SU-DHL-6 (cell line): Measurements from ENCODE around the gene COL5A1.
A peak's percentile ranks its signal among the peaks of the same experiment; 100 is the strongest.

ENCODE experiments used
- H2AFZ ChIP-seq: fragments of 200-600 bp; sonication (generic); 2 replicates; pipeline ENCODE4 v1.6.1; 2014; ENCODE audit warnings: low read depth, mild to moderate bottlenecking, moderate library complexity, mixed read lengths, antibody characterized with exemption, low read length; ENCODE audit not compliant: severe bottlenecking
- H3F3A ChIP-seq: fragments of 200-600 bp; shearing (Covaris generic); 2 replicates; pipeline ENCODE4 v1.6.0; 2016; ENCODE audit warnings: antibody characterized with exemption, mild to moderate bottlenecking; ENCODE audit not compliant: insufficient read depth
- H3K27ac ChIP-seq: fragments of 200-600 bp; sonication (generic); 2 replicates; pipeline ENCODE4 v1.5.1; 2016; ENCODE audit warnings: low read depth, mild to moderate bottlenecking, low read length, moderate library complexity, mixed read lengths
- H3K27me3 ChIP-seq: fragments of 200-600 bp; sonication (generic), shearing (Covaris generic); 2 replicates; pipeline ENCODE4 v1.6.0; 2014; ENCODE audit warnings: mild to moderate bottlenecking, low read length
- H3K36me3 ChIP-seq: fragments of 200-600 bp; sonication (generic); 2 replicates; pipeline ENCODE4 v1.6.1; 2014; ENCODE audit warnings: mild to moderate bottlenecking, low read length, mixed read lengths
- H3K4me2 ChIP-seq: fragments of 300-600, 200-600 bp; shearing (Covaris generic), sonication (generic); 2 replicates; pipeline ENCODE4 v1.6.0; 2014; ENCODE audit warnings: low read length, low read depth, mild to moderate bottlenecking; ENCODE audit not compliant: poor library complexity, severe bottlenecking
- H3K4me3 ChIP-seq: fragments of 200-600 bp; sonication (generic); 2 replicates; pipeline ENCODE4 v1.5.1; 2014; ENCODE audit warnings: antibody characterized with exemption, low read length, mild to moderate bottlenecking, mixed read lengths; ENCODE audit not compliant: insufficient read depth, poor library complexity, severe bottlenecking
- H3K79me2 ChIP-seq: fragments of 200-600 bp; sonication (generic); 2 replicates; pipeline ENCODE4 v1.6.1; 2014; ENCODE audit warnings: mild to moderate bottlenecking, low read length, moderate library complexity; ENCODE audit not compliant: insufficient read depth
- H3K9ac ChIP-seq: fragments of 200-600 bp; sonication (generic); 2 replicates; pipeline ENCODE4 v1.7.0; 2014; ENCODE audit warnings: mild to moderate bottlenecking, low read length
- H3K9me2 ChIP-seq: fragments of 200-600 bp; sonication (generic); replicated peaks from 2 replicates; pipeline ENCODE4 v1.6.1; 2014; ENCODE audit warnings: low read length; ENCODE audit not compliant: insufficient read depth
- H3K9me3 ChIP-seq: fragments of 200-600 bp; sonication (generic); 2 replicates; pipeline ENCODE4 v1.6.1; 2014; ENCODE audit warnings: low read length, mixed read lengths; ENCODE audit not compliant: insufficient read depth
- H4K20me1 ChIP-seq: fragments of 200-600 bp; sonication (generic); 2 replicates; pipeline ENCODE4 v1.6.1; 2014; ENCODE audit warnings: low read depth, mild to moderate bottlenecking, antibody characterized with exemption, low read length, moderate library complexity, mixed read lengths
- EZH2phosphoT487 ChIP-seq: fragments of 200-600 bp; sonication (generic), shearing (Covaris generic); conservative IDR thresholded peaks from 2 replicates; pipeline ENCODE4 v1.6.1; 2018; ENCODE audit warnings: mild to moderate bottlenecking, antibody characterized with exemption, low read length, moderate library complexity, mixed read lengths
- TF ChIP-seq, protein P1 (sequence below): fragments of 200-600 bp; sonication (generic); IDR thresholded peaks from one replicate; pipeline ENCODE4 v1.5.1; 2017; ENCODE audit warnings: antibody characterized with exemption, mild to moderate bottlenecking, low read length, moderate library complexity; ENCODE audit not compliant: insufficient read depth, poor library complexity, severe bottlenecking

Gene COL5A1

DNA sequence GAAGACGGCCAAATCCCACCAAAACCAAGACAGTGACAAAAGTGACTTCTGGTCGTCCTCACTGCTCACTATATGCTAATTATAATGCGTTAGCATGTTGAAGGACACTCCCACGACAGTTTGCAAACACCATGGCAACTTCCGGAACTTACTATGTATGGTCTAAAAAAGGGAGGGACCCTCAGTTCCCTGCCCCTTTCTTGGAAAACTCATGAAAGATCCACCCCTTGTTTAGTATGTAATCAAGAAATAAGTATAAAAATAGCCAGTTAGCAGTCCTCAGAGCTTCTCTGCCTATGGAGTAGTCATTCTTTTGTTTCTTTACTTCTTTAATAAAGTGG is 248.5 kb downstream of the COL5A1 start:
- TF ChIP-seq, protein P1, sequence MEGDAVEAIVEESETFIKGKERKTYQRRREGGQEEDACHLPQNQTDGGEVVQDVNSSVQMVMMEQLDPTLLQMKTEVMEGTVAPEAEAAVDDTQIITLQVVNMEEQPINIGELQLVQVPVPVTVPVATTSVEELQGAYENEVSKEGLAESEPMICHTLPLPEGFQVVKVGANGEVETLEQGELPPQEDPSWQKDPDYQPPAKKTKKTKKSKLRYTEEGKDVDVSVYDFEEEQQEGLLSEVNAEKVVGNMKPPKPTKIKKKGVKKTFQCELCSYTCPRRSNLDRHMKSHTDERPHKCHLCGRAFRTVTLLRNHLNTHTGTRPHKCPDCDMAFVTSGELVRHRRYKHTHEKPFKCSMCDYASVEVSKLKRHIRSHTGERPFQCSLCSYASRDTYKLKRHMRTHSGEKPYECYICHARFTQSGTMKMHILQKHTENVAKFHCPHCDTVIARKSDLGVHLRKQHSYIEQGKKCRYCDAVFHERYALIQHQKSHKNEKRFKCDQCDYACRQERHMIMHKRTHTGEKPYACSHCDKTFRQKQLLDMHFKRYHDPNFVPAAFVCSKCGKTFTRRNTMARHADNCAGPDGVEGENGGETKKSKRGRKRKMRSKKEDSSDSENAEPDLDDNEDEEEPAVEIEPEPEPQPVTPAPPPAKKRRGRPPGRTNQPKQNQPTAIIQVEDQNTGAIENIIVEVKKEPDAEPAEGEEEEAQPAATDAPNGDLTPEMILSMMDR, result no peak
- no peak for TF ChIP-seq EZH2phosphoT487
- no peak overlapping the region for H2AFZ ChIP-seq
- no peaks in the 10 kb centered on the region for H3K9me2 ChIP-seq
- no peaks in the 10 kb centered on the region for H3K79me2 ChIP-seq
- peak overlapping the region; percentile 92 for H3K27ac ChIP-seq
- H3K4me3 ChIP-seq, result no peak overlapping the region
- no peaks in the 10 kb centered on the region for H3K9me3 ChIP-seq
- peaks cover 12% of the 10 kb centered on the region for H3F3A ChIP-seq
- no peaks in the 10 kb centered on the region for H3K27me3 ChIP-seq
- H3K4me2 ChIP-seq, result peak overlapping the region; percentile 6
- no peaks in the 10 kb centered on the region for H3K36me3 ChIP-seq
- H4K20me1 ChIP-seq, result no peaks in the 10 kb centered on the region
- no peak overlapping the region for H3K9ac ChIP-seq

DNA sequence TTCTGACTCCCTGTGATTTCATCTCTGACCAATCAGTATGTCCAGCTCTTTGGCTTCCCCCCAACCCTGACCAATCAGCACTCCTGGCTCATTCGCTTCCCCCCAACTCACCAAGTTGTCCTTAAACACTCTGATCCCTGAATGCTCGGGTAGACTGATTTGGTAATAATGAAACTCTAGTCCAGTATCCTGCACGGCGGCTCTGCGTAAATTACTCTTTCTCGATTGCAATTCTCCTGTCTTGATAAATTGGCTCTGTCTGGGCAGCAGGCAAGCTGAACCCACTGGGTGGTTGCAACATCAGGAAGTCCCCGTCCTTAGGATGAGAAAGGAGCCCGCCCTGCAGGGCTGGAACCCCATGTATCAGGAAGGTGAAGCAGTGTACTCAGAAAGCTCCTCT is 249.4 kb downstream of the COL5A1 start:
- Histone ChIP-seq H3K4me3 (no peak overlapping the region), H3K9me3 (no peaks in the 10 kb centered on the region), H3F3A (peaks cover 12% of the 10 kb centered on the region), H4K20me1 (no peaks in the 10 kb centered on the region), H3K9me2 (no peaks in the 10 kb centered on the region), H3K9ac (no peak overlapping the region), H3K79me2 (no peaks in the 10 kb centered on the region), H3K4me2 (no peak overlapping the region), H2AFZ (no peak overlapping the region), H3K36me3 (no peaks in the 10 kb centered on the region), H3K27ac (no peak overlapping the region), H3K27me3 (no peaks in the 10 kb centered on the region)
- TF ChIP-seq EZH2phosphoT487, result no peak
- TF ChIP-seq, protein P1, result no peak

DNA sequence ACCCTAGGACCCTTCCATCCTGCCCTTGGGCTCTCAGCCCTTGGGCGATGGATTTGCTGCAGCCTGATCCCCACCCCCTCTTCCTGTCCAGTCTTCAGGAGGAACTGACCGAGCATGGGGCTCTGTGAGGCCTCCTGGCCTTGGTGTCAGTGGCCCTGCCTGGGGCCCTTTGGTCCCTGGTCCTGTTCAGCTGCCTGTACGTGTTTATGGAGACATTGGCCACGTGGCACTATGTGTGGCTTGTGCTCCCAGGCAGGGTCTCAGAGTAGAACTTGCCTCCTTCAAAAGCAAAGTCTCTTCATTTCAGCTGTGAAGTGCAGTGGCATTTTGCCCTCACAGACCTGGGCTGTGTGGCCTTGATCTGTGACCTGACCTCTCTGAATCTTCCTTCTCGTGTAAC is 250.1 kb downstream of the COL5A1 start:
- no peak overlapping the region for H3K4me2 ChIP-seq
- no peak overlapping the region for H3K4me3 ChIP-seq
- H3K79me2 ChIP-seq, result no peaks in the 10 kb centered on the region
- H3K27ac ChIP-seq, result no peak overlapping the region
- H3K9me2 ChIP-seq, result no peaks in the 10 kb centered on the region
- no peak overlapping the region for H3K9ac ChIP-seq
- H3F3A ChIP-seq, result peaks cover 12% of the 10 kb centered on the region
- no peaks in the 10 kb centered on the region for H3K27me3 ChIP-seq
- TF ChIP-seq, protein P1, result no peak
- TF ChIP-seq EZH2phosphoT487, result no peak
- H3K36me3 ChIP-seq, result no peaks in the 10 kb centered on the region
- no peaks in the 10 kb centered on the region for H3K9me3 ChIP-seq
- no peak overlapping the region for H2AFZ ChIP-seq
- H4K20me1 ChIP-seq, result no peaks in the 10 kb centered on the region

DNA sequence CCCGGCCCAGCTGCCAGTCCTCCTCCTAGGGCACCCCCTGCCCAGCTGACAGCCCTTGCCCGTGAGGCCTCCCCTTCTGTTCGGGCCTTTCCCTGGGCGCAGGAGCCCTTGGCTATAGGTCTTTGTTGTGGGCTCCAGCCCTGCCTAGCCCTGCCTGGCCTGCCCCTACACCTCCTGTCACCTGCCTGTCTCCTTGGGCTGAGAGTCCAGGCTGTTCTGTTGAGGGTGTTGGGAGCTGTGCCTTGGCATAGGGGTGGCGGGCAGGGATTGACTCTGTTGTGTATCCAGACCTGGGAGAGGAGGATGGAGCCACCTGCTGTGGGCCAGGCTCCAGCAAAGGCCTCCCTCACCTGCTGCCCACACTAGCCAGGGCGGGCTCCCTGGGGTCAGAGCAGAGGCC is 250.6 kb downstream of the COL5A1 start:
- no peaks in the 10 kb centered on the region for H3K27me3 ChIP-seq
- no peak overlapping the region for H3K9ac ChIP-seq
- H3K9me2 ChIP-seq, result no peaks in the 10 kb centered on the region
- no peak overlapping the region for H2AFZ ChIP-seq
- TF ChIP-seq, protein P1, result no peak
- TF ChIP-seq EZH2phosphoT487, result no peak
- H3K4me3 ChIP-seq, result no peak overlapping the region
- no peaks in the 10 kb centered on the region for H3K79me2 ChIP-seq
- no peaks in the 10 kb centered on the region for H4K20me1 ChIP-seq
- H3K4me2 ChIP-seq, result no peak overlapping the region
- H3F3A ChIP-seq, result peaks cover 12% of the 10 kb centered on the region
- no peaks in the 10 kb centered on the region for H3K36me3 ChIP-seq
- H3K9me3 ChIP-seq, result no peaks in the 10 kb centered on the region
- H3K27ac ChIP-seq, result no peak overlapping the region
